ENCODE measurements around the gene PDCD11.

PDCD11 gene

GRCh38 chr10:103495321-103495720 is 98.9 kb downstream of the PDCD11 start:
- Histone ChIP-seq H3K4me3 (ENCODE audit: low read length, poor library complexity, severe bottlenecking) (no peak overlapping the region), H3K79me2 (ENCODE audit: insufficient read depth, low read length) (no peaks in the 10 kb centered on the region), H4K20me1 (ENCODE audit: insufficient read depth, low read length, poor library complexity, severe bottlenecking) (no peaks in the 10 kb centered on the region), H3K27me3 (ENCODE audit: insufficient read depth, low read length, poor library complexity, severe bottlenecking) (peaks cover 26% of the 10 kb centered on the region), H3F3A (ENCODE audit: low read depth) (no peaks in the 10 kb centered on the region), H3K9ac (ENCODE audit: low read depth, low read length, poor library complexity, severe bottlenecking) (no peak overlapping the region), H3K9me2 (replicated peaks; ENCODE audit: low read depth, low read length) (no peaks in the 10 kb centered on the region), H3K4me1 (ENCODE audit: insufficient read depth, low read length, poor library complexity, severe bottlenecking) (peaks cover 8% of the 10 kb centered on the region), H3K9me3 (ENCODE audit: insufficient read depth, low read depth, low read length) (no peaks in the 10 kb centered on the region), H3K4me2 (ENCODE audit: low read depth, low read length, poor library complexity, severe bottlenecking) (no peak overlapping the region), H3K36me3 (ENCODE audit: insufficient read depth, low read length) (no peaks in the 10 kb centered on the region), H2AFZ (ENCODE audit: low read length) (no peak overlapping the region)
- TF ChIP-seq CTCF (conservative IDR thresholded peaks at IDR 0.05; ENCODE audit: low read length) (no peak), EZH2phosphoT487 (IDR thresholded peaks at IDR 0.05; ENCODE audit: borderline replicate concordance) (no peak)
